ENCODE results near the gene ASIP.
A peak's percentile ranks its signal among the peaks of the same experiment; 100 is the strongest.

ASIP gene

DNA sequence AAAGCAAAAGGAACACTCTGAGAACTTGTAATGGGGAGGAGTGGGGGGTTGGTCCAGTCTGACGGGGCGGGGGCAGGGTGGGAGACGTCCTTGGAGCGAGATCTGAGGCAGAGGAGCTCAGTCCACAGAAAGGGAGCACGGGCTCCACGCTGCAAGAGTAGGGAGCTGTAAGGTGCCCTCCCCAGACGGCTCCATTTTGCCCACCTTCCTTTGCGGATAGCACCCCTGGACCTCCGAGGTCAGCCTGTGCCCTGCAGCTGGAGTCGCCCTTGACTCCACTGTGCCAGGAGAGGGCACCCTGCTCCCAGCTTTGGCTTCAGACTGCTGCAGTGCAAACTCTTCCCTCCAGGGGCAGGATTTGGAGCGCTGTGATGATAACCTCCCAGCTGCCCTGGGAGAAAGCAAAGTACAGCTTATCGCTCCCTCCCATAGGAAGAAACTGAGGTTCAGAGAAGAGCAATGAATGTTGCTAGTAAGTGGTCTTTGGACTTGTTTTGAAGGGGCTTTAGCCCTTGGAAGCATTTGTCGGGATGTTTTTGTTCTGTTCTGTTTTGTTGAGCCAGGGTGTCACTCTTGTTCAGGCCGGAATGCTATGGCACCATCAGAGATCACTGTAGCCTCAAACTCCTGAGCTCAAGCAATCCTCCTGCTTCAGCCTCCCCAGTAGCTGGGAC lies 71.5 kb downstream of the ASIP start:
- peak; percentile 93 for DNase-seq

DNA sequence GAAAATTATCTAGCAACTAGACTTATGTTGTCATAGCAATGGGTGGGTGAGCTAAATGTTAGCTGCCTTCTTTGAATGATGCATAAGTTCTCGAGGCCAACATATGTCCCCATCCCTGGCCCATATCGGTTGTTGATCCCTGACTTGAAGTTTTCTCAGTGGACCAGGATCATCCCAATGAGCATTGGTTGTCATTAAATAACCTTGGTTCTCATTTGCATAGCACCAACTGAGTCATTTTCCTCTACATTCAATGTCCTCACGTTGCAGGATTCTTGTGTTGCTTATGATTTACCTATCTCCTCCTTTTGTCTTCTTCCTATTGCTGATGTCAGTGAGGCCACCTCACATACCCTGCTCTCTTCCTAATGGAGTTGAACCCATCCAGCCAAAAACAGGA lies 74.0 kb downstream of the ASIP start:
- no peak for DNase-seq

DNA sequence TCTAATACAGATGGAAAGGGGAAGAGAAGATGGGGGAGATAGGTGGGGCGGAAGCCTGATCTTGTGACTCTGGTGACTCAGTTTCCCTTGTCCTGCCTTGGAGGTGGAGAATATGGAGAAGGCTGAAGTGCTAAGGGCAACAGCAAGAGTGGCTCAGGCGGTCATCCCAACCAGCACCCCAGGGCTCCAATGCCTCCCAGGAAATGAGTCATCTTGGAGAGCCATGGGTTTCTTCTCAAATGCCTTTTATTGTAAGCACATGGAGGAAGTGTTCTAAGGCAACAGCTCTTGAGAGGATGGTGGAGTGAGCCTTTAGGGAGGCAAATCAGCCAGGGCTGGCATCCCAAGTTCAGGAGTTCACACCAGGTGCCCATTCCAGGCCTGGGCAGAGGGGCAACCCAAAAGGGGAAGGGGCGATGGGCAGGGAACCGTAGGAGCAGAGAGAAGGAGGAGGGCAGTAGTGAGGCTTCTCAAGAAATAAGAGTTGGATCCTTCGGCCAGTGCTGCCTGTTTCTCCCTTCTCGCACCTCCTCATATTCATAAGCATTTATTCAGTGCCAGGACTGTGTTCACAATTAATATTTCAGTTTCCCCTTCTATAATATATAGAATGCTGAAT lies 75.1 kb downstream of the ASIP start:
- DNase-seq: no peak

All from RPMI8226 (cell line).